BLaER1 treated with 17β-estradiol and CSF1 and Interleukin-3, amounts not matched to agents 10 nM and 100 nM (cell line): ENCODE results near the gene CKLF.
"Not testable (repeated sequence)": the region's sequence is repeated elsewhere in the genome, so short reads cannot be mapped to it uniquely, and the experiment has no call there.

Experiments used
- H3K27ac ChIP-seq, 11 experiments: shearing (Covaris generic); formaldehyde crosslinking; 2 replicates each; pipeline ENCODE4 v1.8.1; 2022
- H3K27me3 ChIP-seq, 11 experiments: shearing (Covaris generic); formaldehyde crosslinking; 2 replicates each; pipeline ENCODE4 v1.8.1; 2022
- H3K36me3 ChIP-seq, 11 experiments: shearing (Covaris generic); formaldehyde crosslinking; 2 replicates each; pipeline ENCODE4 v1.8.1; 2022
- H3K4me1 ChIP-seq, 10 experiments: shearing (Covaris generic); formaldehyde crosslinking; 2 replicates each; pipeline ENCODE4 v1.8.1; 2022
- H3K4me2 ChIP-seq, 11 experiments: shearing (Covaris generic); formaldehyde crosslinking; 2 replicates each; pipeline ENCODE4 v1.8.1; 2022
- H3K4me3 ChIP-seq, 10 experiments: shearing (Covaris generic); formaldehyde crosslinking; 2 replicates each; pipeline ENCODE4 v1.8.1; 2022
- H3K9ac ChIP-seq, 11 experiments: shearing (Covaris generic); formaldehyde crosslinking; 2 replicates each; pipeline ENCODE4 v1.8.1; 2022
- H3K9me3 ChIP-seq, 11 experiments: shearing (Covaris generic); formaldehyde crosslinking; replicated peaks in 1 of 11; 2 replicates each; pipeline ENCODE4 v1.8.1; 2022
- H4K20me1 ChIP-seq, 11 experiments: shearing (Covaris generic); formaldehyde crosslinking; 2 replicates each; pipeline ENCODE4 v1.8.1; 2022
- Cebpa-rat ChIP-seq, 11 experiments: shearing (Covaris generic); IDR thresholded peaks; 2 replicates each; pipeline ENCODE4 v1.8.1; 2022

The CKLF gene

DNA sequence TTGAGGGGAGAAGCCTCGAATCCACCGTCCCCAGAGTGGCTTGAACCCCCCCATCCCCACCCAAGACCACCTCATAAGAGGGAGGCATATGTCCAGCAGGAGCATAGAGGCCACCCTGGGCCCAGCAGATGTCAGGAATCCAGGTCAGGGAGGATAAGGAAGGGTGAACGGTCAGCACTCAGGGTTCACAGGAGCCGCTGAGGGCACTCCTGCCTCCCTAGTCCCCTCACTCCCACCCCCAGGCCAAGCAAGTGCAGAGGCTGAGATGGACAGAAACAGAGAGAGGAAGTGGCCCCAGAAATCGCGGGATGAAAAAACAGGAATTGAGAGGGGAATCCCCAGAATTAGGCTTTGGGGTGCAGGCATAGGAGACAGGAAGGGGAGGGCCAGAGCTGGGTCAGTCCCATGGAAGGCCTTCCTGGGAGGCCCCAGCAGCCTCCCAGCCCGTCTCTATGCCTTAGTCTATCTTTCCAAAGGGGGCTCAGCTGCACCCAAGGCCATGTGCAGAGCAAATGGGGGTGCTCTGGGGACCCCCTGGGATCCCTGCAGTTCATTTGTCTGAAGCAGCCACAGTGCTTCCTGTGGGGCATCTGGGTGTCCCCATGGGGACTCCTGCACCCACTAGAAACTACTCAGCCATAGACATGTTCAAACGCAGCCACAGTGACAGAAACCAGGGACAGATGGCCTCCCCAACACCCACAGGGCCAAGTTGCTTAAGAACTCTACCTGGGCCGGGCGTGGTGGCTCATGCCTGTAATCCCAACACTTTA, 53.8 kb downstream of the CKLF start:
- H3K27me3 ChIP-seq: no peaks in the 10 kb centered on the region
- TF ChIP-seq Cebpa-rat (IDR thresholded peaks at IDR 0.05): no peak
- peak overlapping the region; percentile 79 to 99 (median 94) for H3K4me3 ChIP-seq
- peaks cover 7 to 10% (median 8%) of the 10 kb centered on the region in 11 experiments for H3K9me3 ChIP-seq
- peaks cover 62 to 77% (median 66%) of the 10 kb centered on the region in 10 experiments for H3K4me1 ChIP-seq
- H4K20me1 ChIP-seq: peaks cover 51 to 62% (median 58%) of the 10 kb centered on the region in 11 experiments
- H3K27ac ChIP-seq: peak overlapping the region; percentile 87 to 97 (median 95)
- peaks cover 26 to 52% (median 45%) of the 10 kb centered on the region in 11 experiments for H3K36me3 ChIP-seq
- H3K9ac ChIP-seq: peak overlapping the region; percentile 89 to 99 (median 97)
- peak overlapping the region; percentile 94 to 100 (median 99) for H3K4me2 ChIP-seq

DNA sequence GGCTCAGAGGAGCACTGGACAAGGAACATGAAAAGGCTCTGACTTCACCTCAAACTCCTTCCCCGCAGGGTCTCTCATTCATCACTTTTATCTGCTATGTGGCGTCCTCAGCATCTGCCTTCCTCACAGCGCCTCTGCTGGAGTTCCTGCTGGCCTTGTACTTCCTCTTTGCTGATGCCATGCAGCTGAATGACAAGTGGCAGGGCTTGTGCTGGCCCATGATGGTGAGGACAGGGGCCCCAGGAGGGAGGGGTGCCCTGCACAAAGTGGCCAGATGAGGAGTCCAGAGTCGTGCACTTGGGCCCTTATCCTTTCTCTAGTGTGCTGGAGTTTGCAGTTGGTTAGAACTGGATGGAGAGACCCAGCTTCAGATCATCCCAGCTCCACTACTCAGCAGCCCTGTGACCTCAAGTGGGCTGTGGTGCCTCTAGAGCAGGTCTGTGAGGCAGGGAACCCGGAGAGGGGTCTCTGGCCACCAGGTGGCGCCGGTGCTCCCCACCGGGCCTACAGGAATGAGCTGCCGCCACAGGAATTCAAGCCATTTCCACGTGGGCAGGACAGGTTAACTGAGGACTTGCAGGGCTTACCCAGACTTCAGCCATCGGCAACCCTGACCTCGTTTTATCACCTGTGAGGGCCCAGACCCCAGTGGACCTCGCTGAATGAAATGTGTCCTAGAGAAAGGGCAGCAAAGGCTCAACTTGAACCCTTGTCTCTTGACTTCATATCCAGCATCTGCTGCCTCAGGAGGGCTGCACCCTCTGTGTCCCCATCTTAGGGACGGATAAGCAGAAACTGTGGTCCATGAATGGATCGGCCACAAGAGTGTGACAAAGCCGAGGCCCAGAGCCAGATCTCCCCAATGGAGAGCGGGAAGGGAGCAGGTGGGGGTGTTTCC, 56.1 kb downstream of the CKLF start:
- Histone ChIP-seq H3K4me2 (peak overlapping the region; percentile 94 to 100 (median 99)), H3K9ac (peak overlapping the region; percentile 1 to 98 (median 59); a peak in 15 of 22 replicates), H4K20me1 (peaks cover 63 to 85% (median 81%) of the 10 kb centered on the region in 11 experiments), H3K4me3 (peak overlapping the region in 7 of 10 experiments; percentile 19 to 99 (median 40); a peak in 7 of 20 replicates), H3K27me3 (no peaks in the 10 kb centered on the region), H3K27ac (peak overlapping the region in 10 of 11 experiments; percentile 8 to 96 (median 28); a peak in 16 of 22 replicates), H3K4me1 (peaks cover 41 to 54% (median 45%) of the 10 kb centered on the region in 10 experiments), H3K36me3 (peaks cover 49 to 70% (median 68%) of the 10 kb centered on the region in 11 experiments), H3K9me3 (no peaks in the 10 kb centered on the region)
- no peak for TF ChIP-seq Cebpa-rat (IDR thresholded peaks at IDR 0.05)

DNA sequence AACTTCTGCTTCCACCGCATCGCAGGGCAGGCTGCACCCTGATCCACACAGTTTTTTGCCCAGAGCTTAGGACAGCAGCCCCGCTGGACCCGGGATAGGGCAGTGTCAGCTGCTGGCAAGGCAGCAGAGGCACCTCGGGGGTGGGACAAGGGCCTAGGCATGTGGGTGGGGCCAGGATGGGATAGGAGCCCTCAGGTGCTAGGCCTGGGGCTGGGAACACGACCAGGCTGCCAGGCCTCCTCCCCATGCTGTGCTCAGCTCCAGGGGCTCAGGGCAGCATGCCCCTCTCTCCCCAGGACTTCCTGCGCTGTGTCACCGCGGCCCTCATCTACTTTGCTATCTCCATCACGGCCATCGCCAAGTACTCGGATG, 56.7 kb downstream of the CKLF start:
- H3K9me3 ChIP-seq: no peaks in the 10 kb centered on the region

DNA sequence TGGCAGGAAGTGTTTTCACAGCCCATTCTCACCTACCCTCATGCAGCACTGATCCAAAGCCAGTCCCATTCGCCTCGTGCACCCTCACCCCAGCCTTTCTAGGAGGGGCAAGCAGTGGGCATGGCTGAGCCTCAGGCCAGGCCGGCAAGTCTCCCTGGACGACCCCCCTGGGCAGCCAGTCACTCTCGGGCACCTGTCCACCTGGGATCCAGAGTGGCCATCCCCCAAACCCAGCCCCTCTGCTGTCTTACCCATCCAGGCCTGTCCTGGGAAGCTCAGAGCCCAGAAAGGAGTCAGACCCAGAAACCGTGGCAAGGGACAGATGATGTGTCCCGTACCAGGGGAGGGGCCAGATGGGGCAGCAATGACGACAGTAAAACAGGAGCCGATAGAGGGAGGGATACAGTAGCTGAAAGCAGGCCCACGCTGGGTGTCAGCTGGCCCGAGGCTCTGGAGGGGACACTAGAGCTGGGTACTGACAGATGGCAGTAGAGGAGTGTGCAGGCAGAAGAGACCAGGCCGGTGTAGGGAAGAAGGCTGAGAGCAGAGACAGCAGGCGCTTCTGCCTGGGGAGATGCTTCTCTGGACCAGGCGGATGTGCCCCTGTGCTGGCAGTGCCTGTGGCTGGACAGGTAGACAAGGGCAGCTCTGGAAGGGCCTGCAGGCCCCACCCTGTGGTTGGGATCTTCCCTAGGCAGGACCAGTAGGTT, 57.9 kb downstream of the CKLF start:
- H3K27ac ChIP-seq: peak overlapping the region in 1 of 11 experiments; percentile 9; a peak in 1 of 22 replicates
- peaks cover 37 to 46% (median 43%) of the 10 kb centered on the region in 10 experiments for H3K4me1 ChIP-seq
- no peaks in the 10 kb centered on the region for H3K27me3 ChIP-seq
- peaks cover 62 to 87% (median 84%) of the 10 kb centered on the region in 11 experiments for H3K36me3 ChIP-seq
- peaks cover 63 to 98% (median 93%) of the 10 kb centered on the region in 11 experiments for H4K20me1 ChIP-seq
- H3K4me3 ChIP-seq: no peak overlapping the region
- H3K9ac ChIP-seq: peak overlapping the region in 5 of 11 experiments; percentile 8 to 59 (median 25); a peak in 5 of 22 replicates
- no peak overlapping the region; a peak in 1 of 22 replicates for H3K4me2 ChIP-seq
- no peaks in the 10 kb centered on the region for H3K9me3 ChIP-seq
- no peak for TF ChIP-seq Cebpa-rat (IDR thresholded peaks at IDR 0.05)

More for the DNA sequence above, 56.7 kb downstream of the CKLF start:
- Histone ChIP-seq H4K20me1 (peaks cover 63 to 88% (median 85%) of the 10 kb centered on the region in 11 experiments), H3K9ac (peak overlapping the region in 10 of 11 experiments; percentile 16 to 98 (median 34); a peak in 9 of 22 replicates), H3K36me3 (peaks cover 54 to 76% (median 73%) of the 10 kb centered on the region in 11 experiments), H3K27me3 (no peaks in the 10 kb centered on the region), H3K4me2 (peak overlapping the region; percentile 94 to 100 (median 99); a peak in 21 of 22 replicates), H3K27ac (peak overlapping the region in 8 of 11 experiments; percentile 11 to 96 (median 34); a peak in 6 of 22 replicates), H3K4me1 (peaks cover 37 to 47% (median 39%) of the 10 kb centered on the region in 10 experiments), H3K4me3 (no peak overlapping the region)
- TF ChIP-seq Cebpa-rat (IDR thresholded peaks at IDR 0.05): no peak

DNA sequence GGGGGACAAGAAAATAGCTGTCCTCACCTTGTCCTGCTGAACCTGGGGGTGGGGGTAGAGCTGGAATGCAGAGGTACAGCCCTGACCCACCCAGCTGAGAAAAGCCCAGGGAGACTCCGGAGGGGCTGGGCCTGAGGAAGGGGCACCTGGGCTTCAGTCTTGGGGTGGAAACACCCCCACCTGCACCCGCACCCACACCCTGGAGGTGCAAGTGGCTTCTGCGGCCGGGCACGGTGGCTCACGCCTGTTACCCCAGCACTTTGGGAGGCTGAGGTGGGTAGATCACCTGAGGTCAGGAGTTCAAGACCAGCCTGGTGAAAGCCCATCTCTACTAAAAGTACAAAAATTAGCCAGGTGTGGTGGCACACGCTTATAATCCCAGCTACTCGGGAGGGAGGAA, 59.5 kb downstream of the CKLF start:
- not testable (repeated sequence) for H3K4me2 ChIP-seq, H3K9me3 ChIP-seq, H3K27ac ChIP-seq, H3K9ac ChIP-seq, H3K27me3 ChIP-seq, H3K4me3 ChIP-seq
- peaks cover 62 to 87% (median 84%) of the 10 kb centered on the region in 11 experiments for H3K36me3 ChIP-seq
- peaks cover 25 to 54% (median 33%) of the 10 kb centered on the region in 10 experiments for H3K4me1 ChIP-seq
- H4K20me1 ChIP-seq: peaks cover 48 to 95% (median 84%) of the 10 kb centered on the region in 11 experiments

DNA sequence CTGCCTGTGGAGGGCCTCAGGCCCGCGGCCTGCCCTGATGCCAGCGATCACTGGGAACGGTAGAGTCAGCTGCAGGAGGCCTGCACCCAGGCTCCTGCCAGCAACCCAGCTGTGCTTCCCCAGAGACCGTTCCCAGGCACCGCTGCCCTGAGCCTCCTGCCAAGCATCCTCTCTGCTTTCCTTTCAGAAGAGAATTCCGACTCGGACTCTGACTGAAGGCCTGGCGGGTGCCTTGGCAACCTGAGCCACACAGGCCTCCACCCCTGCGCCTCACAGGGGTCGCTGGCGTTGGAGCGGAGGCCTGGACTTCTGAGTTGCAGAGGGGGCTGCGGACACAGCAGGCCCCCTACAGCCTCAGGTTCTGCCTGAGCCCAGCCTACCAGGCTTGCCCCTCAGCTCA, 60.0 kb downstream of the CKLF start:
- H3K4me3 ChIP-seq: no peak overlapping the region
- no peak overlapping the region for H3K9ac ChIP-seq
- H3K27me3 ChIP-seq: no peaks in the 10 kb centered on the region
- H3K27ac ChIP-seq: no peak overlapping the region
- no peak for TF ChIP-seq Cebpa-rat (IDR thresholded peaks at IDR 0.05)
- H3K4me2 ChIP-seq: no peak overlapping the region
- peaks cover 20 to 50% (median 28%) of the 10 kb centered on the region in 10 experiments for H3K4me1 ChIP-seq
- H3K36me3 ChIP-seq: peaks cover 62 to 82% (median 79%) of the 10 kb centered on the region in 11 experiments
- no peaks in the 10 kb centered on the region for H3K9me3 ChIP-seq
- H4K20me1 ChIP-seq: peaks cover 43 to 89% (median 79%) of the 10 kb centered on the region in 11 experiments

DNA sequence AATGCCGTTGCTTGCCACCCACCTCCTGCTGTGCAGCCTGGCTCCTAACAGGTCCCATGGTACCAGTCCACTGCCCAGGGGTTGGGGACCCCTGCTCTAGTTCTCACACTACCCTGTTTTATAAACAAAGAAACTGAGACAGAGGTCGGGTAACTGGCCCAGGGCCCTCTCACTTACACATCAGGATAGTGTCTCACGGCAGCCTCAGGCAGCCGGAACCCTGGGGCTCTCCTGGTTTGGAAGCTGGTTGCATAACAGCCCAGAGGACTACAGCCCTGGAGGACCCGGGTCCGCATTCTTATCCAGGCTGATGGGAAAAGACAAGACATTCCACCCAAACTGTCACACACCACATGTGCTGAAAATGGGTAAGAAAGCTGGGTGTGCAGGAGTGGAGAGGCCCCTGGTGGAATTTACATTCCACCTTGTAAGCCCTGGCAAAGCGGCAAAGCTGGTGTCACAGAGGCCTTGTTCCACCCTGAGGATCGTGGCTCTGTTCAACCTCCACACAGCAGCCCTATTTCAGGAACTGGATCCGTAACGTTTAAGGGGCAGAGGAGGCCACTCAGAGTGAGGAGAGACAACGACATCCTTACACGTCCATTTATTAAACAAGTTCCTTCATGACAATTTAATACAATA, 61.9 kb downstream of the CKLF start:
- H3K27me3 ChIP-seq: no peaks in the 10 kb centered on the region
- H3K9me3 ChIP-seq: no peaks in the 10 kb centered on the region
- peaks cover 55 to 70% (median 63%) of the 10 kb centered on the region in 11 experiments for H3K36me3 ChIP-seq
- no peak overlapping the region for H3K27ac ChIP-seq
- H3K4me3 ChIP-seq: no peak overlapping the region
- peaks cover 5 to 36% (median 17%) of the 10 kb centered on the region in 10 experiments for H3K4me1 ChIP-seq
- H3K9ac ChIP-seq: no peak overlapping the region
- H3K4me2 ChIP-seq: no peak overlapping the region
- TF ChIP-seq Cebpa-rat (IDR thresholded peaks at IDR 0.05): no peak
- H4K20me1 ChIP-seq: peaks cover 25 to 71% (median 61%) of the 10 kb centered on the region in 11 experiments
